HG03280 (cell line): ENCODE data around the gene ZNF714.
"Not testable (repeated sequence)": the region's sequence is repeated elsewhere in the genome, so short reads cannot be mapped to it uniquely, and the experiment has no call there.

Experiments
- ATAC-seq: cut with Tn5 transposase; IDR thresholded peaks from one replicate; pipeline ENCODE4 v1.9.1; 2021; ENCODE audit warnings: mild to moderate bottlenecking, moderate library complexity; ENCODE audit not compliant: unreplicated experiment

ZNF714 gene

GRCh38 chr19:21128901-21129698 is 47.1 kb downstream of the ZNF714 start:
- ATAC-seq = no peak

GRCh38 chr19:21130097-21130775 is 48.2 kb downstream of the ZNF714 start:
- no peak for ATAC-seq

- no peak for ATAC-seq
These were observed 51.6 kb downstream of the ZNF714 start for GRCh38 chr19:21133633-21134032.

GRCh38 chr19:21134934-21135366 is 52.9 kb downstream of the ZNF714 start:
- ATAC-seq = no peak

GRCh38 chr19:21135433-21135832 is 53.4 kb downstream of the ZNF714 start:
- ATAC-seq = no peak

- no peak for ATAC-seq
These were observed 56.1 kb downstream of the ZNF714 start for GRCh38 chr19:21138130-21138529.

- ATAC-seq = not testable (repeated sequence)
These were observed 59.0 kb downstream of the ZNF714 start for GRCh38 chr19:21141006-21141405.

- peak; percentile 99 for ATAC-seq
These were observed 59.9 kb downstream of the ZNF714 start, which contains the start of gene ZNF431 for GRCh38 chr19:21141787-21142464. ZNF431 (plus strand) TSS chr19:21142040; CDS start chr19:21142184, 144 bp downstream.

GRCh38 chr19:21143428-21143827 is 61.4 kb downstream of the ZNF714 start:
- no peak for ATAC-seq

GRCh38 chr19:21143854-21144253 is 61.9 kb downstream of the ZNF714 start:
- ATAC-seq = no peak

GRCh38 chr19:21147540-21147939 is 65.5 kb downstream of the ZNF714 start:
- no peak for ATAC-seq

- no peak for ATAC-seq
These were observed 66.7 kb downstream of the ZNF714 start for GRCh38 chr19:21148681-21149080.

- ATAC-seq = no peak
These were observed 67.9 kb downstream of the ZNF714 start for GRCh38 chr19:21149877-21150276.

GRCh38 chr19:21151460-21151859 is 69.5 kb downstream of the ZNF714 start:
- no peak for ATAC-seq

- no peak for ATAC-seq
These were observed 76.6 kb downstream of the ZNF714 start for GRCh38 chr19:21158523-21159135.

GRCh38 chr19:21164541-21164940 is 82.5 kb downstream of the ZNF714 start:
- no peak for ATAC-seq

- ATAC-seq = no peak
These were observed 84.4 kb downstream of the ZNF714 start for GRCh38 chr19:21166436-21166835.
